Ectodermal cell (in vitro differentiated cells): ENCODE data around the gene PDE8B.

Experiments
- H3K27ac ChIP-seq: 2 replicates; pipeline ENCODE4 v1.7.0; 2013; ENCODE audit warnings: mild to moderate bottlenecking, low read depth, low read length; ENCODE audit not compliant: insufficient read depth, poor library complexity, severe bottlenecking
- H3K27me3 ChIP-seq: 2 replicates; pipeline ENCODE4 v1.7.0; 2013; ENCODE audit warnings: mild to moderate bottlenecking, low read length; ENCODE audit not compliant: insufficient read depth, control insufficient read depth, poor library complexity, severe bottlenecking
- H3K36me3 ChIP-seq: one replicate; pipeline ENCODE4 v1.7.0; 2013; ENCODE audit warnings: low read length; ENCODE audit not compliant: control insufficient read depth, insufficient read depth
- H3K4me1 ChIP-seq: one replicate; pipeline ENCODE4 v1.7.0; 2013; ENCODE audit warnings: low read length; ENCODE audit not compliant: control insufficient read depth, insufficient read depth
- H3K4me3 ChIP-seq: 2 replicates; pipeline ENCODE4 v1.7.0; 2013; ENCODE audit warnings: low read depth, low read length, control low read depth; ENCODE audit not compliant: insufficient read depth
- H3K9me3 ChIP-seq: 2 replicates; pipeline ENCODE4 v1.7.0; 2013; ENCODE audit warnings: mild to moderate bottlenecking, low read length, moderate library complexity; ENCODE audit not compliant: control insufficient read depth
- WGBS, 2 experiments: methylation state at CpG; one replicate each; pipeline ENCODE4 v1.1.7; 2013; ENCODE audit warnings: missing lambda C conversion rate in 2 of 2; 5-methylcytosine and 5-hydroxymethylcytosine counted together

Gene PDE8B

GRCh38 chr5:77229887-77230286 is 19.4 kb downstream of the PDE8B start:
- 90 to 95% methylated on average over 4 of the region's 4 CpGs for WGBS, 2 experiments
- Histone ChIP-seq H3K27me3 (no peaks in the 10 kb centered on the region), H3K27ac (no peak overlapping the region), H3K4me1 (no peaks in the 10 kb centered on the region), H3K9me3 (no peaks in the 10 kb centered on the region), H3K4me3 (no peak overlapping the region), H3K36me3 (no peaks in the 10 kb centered on the region)

- Histone ChIP-seq H3K27ac (no peak overlapping the region), H3K4me1 (no peaks in the 10 kb centered on the region), H3K9me3 (no peaks in the 10 kb centered on the region), H3K36me3 (no peaks in the 10 kb centered on the region), H3K4me3 (no peak overlapping the region), H3K27me3 (no peaks in the 10 kb centered on the region)
- WGBS, 2 experiments = 92 to 93% methylated on average over 4 of the region's 4 CpGs
Observed at GRCh38 chr5:77230727-77231470, 20.4 kb downstream of the PDE8B start.

GRCh38 chr5:77231471-77232138 is 21.1 kb downstream of the PDE8B start:
- no peak overlapping the region for H3K4me3 ChIP-seq
- no peaks in the 10 kb centered on the region for H3K4me1 ChIP-seq
- WGBS, 2 experiments = 91 to 92% methylated on average over 8 of the region's 8 CpGs
- no peaks in the 10 kb centered on the region for H3K27me3 ChIP-seq
- H3K27ac ChIP-seq = no peak overlapping the region
- no peaks in the 10 kb centered on the region for H3K9me3 ChIP-seq
- no peaks in the 10 kb centered on the region for H3K36me3 ChIP-seq

- no peaks in the 10 kb centered on the region for H3K36me3 ChIP-seq
- no peaks in the 10 kb centered on the region for H3K9me3 ChIP-seq
- H3K27me3 ChIP-seq = no peaks in the 10 kb centered on the region
- H3K4me1 ChIP-seq = no peaks in the 10 kb centered on the region
- H3K4me3 ChIP-seq = no peak overlapping the region
- H3K27ac ChIP-seq = no peak overlapping the region
- WGBS, 2 experiments = 91 to 92% methylated on average over 6 of the region's 6 CpGs
Observed at GRCh38 chr5:77232574-77233358, 22.3 kb downstream of the PDE8B start.

GRCh38 chr5:77235846-77236721 is 25.6 kb downstream of the PDE8B start:
- Histone ChIP-seq H3K9me3 (no peaks in the 10 kb centered on the region), H3K27ac (no peak overlapping the region), H3K4me3 (no peak overlapping the region), H3K27me3 (no peaks in the 10 kb centered on the region), H3K4me1 (no peaks in the 10 kb centered on the region), H3K36me3 (no peaks in the 10 kb centered on the region)
- 91 to 93% methylated on average over 3 of the region's 3 CpGs for WGBS, 2 experiments

GRCh38 chr5:77239126-77239741 is 28.8 kb downstream of the PDE8B start:
- no peak overlapping the region for H3K27ac ChIP-seq
- 67 to 84% methylated on average over 1 to 3 of the region's 3 CpGs for WGBS, 2 experiments
- H3K4me3 ChIP-seq = no peak overlapping the region
- H3K4me1 ChIP-seq = no peaks in the 10 kb centered on the region
- no peaks in the 10 kb centered on the region for H3K27me3 ChIP-seq
- H3K9me3 ChIP-seq = no peaks in the 10 kb centered on the region
- no peaks in the 10 kb centered on the region for H3K36me3 ChIP-seq

GRCh38 chr5:77241444-77241843 is 31.0 kb downstream of the PDE8B start:
- no peaks in the 10 kb centered on the region for H3K4me1 ChIP-seq
- WGBS, 2 experiments = 96 to 100% methylated on average over 1 of the region's 1 CpG
- no peaks in the 10 kb centered on the region for H3K27me3 ChIP-seq
- no peak overlapping the region for H3K4me3 ChIP-seq
- H3K36me3 ChIP-seq = no peaks in the 10 kb centered on the region
- no peaks in the 10 kb centered on the region for H3K9me3 ChIP-seq
- H3K27ac ChIP-seq = no peak overlapping the region

- no peaks in the 10 kb centered on the region for H3K36me3 ChIP-seq
- no peak overlapping the region for H3K27ac ChIP-seq
- H3K4me3 ChIP-seq = no peak overlapping the region
- no peaks in the 10 kb centered on the region for H3K27me3 ChIP-seq
- H3K9me3 ChIP-seq = no peaks in the 10 kb centered on the region
- WGBS, 2 experiments = 92 to 93% methylated on average over 2 of the region's 2 CpGs
- H3K4me1 ChIP-seq = no peaks in the 10 kb centered on the region
Observed at GRCh38 chr5:77249475-77249874, 39.0 kb downstream of the PDE8B start.

GRCh38 chr5:77250021-77250420 is 39.5 kb downstream of the PDE8B start:
- no peaks in the 10 kb centered on the region for H3K36me3 ChIP-seq
- 92 to 95% methylated on average over 4 of the region's 4 CpGs for WGBS, 2 experiments
- H3K4me1 ChIP-seq = no peaks in the 10 kb centered on the region
- H3K4me3 ChIP-seq = no peak overlapping the region
- H3K27ac ChIP-seq = no peak overlapping the region
- no peaks in the 10 kb centered on the region for H3K27me3 ChIP-seq
- no peaks in the 10 kb centered on the region for H3K9me3 ChIP-seq
